NCI-H2227 (cell line): Measurements from ENCODE around the gene PDE6B.
A peak's percentile ranks its signal among the peaks of the same experiment; 100 is the strongest.
"Not testable (repeated sequence)": the region's sequence is repeated elsewhere in the genome, so short reads cannot be mapped to it uniquely, and the experiment has no call there.

ENCODE experiments used
- DNase-seq: peaks from one replicate; lab custom pipeline; 2025; ENCODE audit not compliant: unreplicated experiment; lab: John Stamatoyannopoulos, UW

Gene PDE6B

GRCh38 chr4:656436-657337 is 31.3 kb downstream of the PDE6B start:
- no peak for DNase-seq

GRCh38 chr4:657338-657833 is 32.0 kb downstream of the PDE6B start:
- DNase-seq: no peak

GRCh38 chr4:657834-658667 is 32.7 kb downstream of the PDE6B start:
- DNase-seq: no peak

- no peak for DNase-seq
Observed at GRCh38 chr4:658681-659667, 33.6 kb downstream of the PDE6B start.

GRCh38 chr4:659851-660250 is 34.5 kb downstream of the PDE6B start:
- DNase-seq: no peak

GRCh38 chr4:660401-660800 is 35.0 kb downstream of the PDE6B start:
- no peak for DNase-seq

GRCh38 chr4:661231-661630 is 35.9 kb downstream of the PDE6B start:
- DNase-seq: no peak

- DNase-seq: no peak
Observed at GRCh38 chr4:661881-662761, 36.7 kb downstream of the PDE6B start.

- no peak for DNase-seq
Observed at GRCh38 chr4:663046-663437, 37.7 kb downstream of the PDE6B start.

- peak; percentile 47 for DNase-seq
Observed at GRCh38 chr4:663438-664428, 38.4 kb downstream of the PDE6B start.

GRCh38 chr4:664713-665231 is 39.4 kb downstream of the PDE6B start:
- no peak for DNase-seq

GRCh38 chr4:665381-665750 is 40.0 kb downstream of the PDE6B start:
- no peak for DNase-seq

GRCh38 chr4:665751-666435 is 40.5 kb downstream of the PDE6B start:
- no peak for DNase-seq

GRCh38 chr4:666436-666810 is 41.0 kb downstream of the PDE6B start:
- no peak for DNase-seq

GRCh38 chr4:666822-667544 is 41.6 kb downstream of the PDE6B start:
- DNase-seq: no peak

- DNase-seq: no peak
Observed at GRCh38 chr4:667545-667925, 42.2 kb downstream of the PDE6B start.

GRCh38 chr4:668219-668618 is 42.8 kb downstream of the PDE6B start:
- not testable (repeated sequence) for DNase-seq
